BLaER1 treated with 17β-estradiol and CSF1 and Interleukin-3, amounts not matched to agents 10 nM and 100 nM (cell line): ENCODE results near the gene APBA2.

Experiments used
- H3K27ac ChIP-seq, 11 experiments: shearing (Covaris generic); formaldehyde crosslinking; 2 replicates each; pipeline ENCODE4 v1.8.1; 2022
- H3K27me3 ChIP-seq, 11 experiments: shearing (Covaris generic); formaldehyde crosslinking; 2 replicates each; pipeline ENCODE4 v1.8.1; 2022
- H3K36me3 ChIP-seq, 11 experiments: shearing (Covaris generic); formaldehyde crosslinking; 2 replicates each; pipeline ENCODE4 v1.8.1; 2022
- H3K4me1 ChIP-seq, 10 experiments: shearing (Covaris generic); formaldehyde crosslinking; 2 replicates each; pipeline ENCODE4 v1.8.1; 2022
- H3K4me2 ChIP-seq, 11 experiments: shearing (Covaris generic); formaldehyde crosslinking; 2 replicates each; pipeline ENCODE4 v1.8.1; 2022
- H3K4me3 ChIP-seq, 10 experiments: shearing (Covaris generic); formaldehyde crosslinking; 2 replicates each; pipeline ENCODE4 v1.8.1; 2022
- H3K9ac ChIP-seq, 11 experiments: shearing (Covaris generic); formaldehyde crosslinking; 2 replicates each; pipeline ENCODE4 v1.8.1; 2022
- H3K9me3 ChIP-seq, 11 experiments: shearing (Covaris generic); formaldehyde crosslinking; replicated peaks in 1 of 11; 2 replicates each; pipeline ENCODE4 v1.8.1; 2022
- H4K20me1 ChIP-seq, 11 experiments: shearing (Covaris generic); formaldehyde crosslinking; 2 replicates each; pipeline ENCODE4 v1.8.1; 2022
- Cebpa-rat ChIP-seq, 11 experiments: shearing (Covaris generic); IDR thresholded peaks; 2 replicates each; pipeline ENCODE4 v1.8.1; 2022

The APBA2 gene

DNA sequence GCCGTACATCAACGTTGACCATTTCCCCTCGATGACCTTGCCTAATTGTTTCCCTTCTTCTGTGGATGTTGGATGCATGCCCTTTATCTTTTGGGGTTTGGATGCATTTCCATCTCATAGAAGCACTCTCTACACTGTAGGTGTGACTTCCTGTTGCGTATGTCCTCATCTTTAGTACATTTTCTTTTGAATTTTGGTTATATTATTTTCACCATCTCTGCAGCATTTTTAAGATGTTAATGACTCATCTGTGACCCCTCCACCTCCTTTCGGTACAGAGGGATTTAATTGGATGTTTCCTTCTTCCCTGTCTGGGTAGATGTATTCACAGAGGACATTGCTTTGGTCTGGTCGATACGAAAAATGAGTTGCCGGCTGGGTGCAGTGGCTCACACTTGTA lies 172.1 kb downstream of the APBA2 start:
- H3K4me1 ChIP-seq: no peaks in the 10 kb centered on the region

DNA sequence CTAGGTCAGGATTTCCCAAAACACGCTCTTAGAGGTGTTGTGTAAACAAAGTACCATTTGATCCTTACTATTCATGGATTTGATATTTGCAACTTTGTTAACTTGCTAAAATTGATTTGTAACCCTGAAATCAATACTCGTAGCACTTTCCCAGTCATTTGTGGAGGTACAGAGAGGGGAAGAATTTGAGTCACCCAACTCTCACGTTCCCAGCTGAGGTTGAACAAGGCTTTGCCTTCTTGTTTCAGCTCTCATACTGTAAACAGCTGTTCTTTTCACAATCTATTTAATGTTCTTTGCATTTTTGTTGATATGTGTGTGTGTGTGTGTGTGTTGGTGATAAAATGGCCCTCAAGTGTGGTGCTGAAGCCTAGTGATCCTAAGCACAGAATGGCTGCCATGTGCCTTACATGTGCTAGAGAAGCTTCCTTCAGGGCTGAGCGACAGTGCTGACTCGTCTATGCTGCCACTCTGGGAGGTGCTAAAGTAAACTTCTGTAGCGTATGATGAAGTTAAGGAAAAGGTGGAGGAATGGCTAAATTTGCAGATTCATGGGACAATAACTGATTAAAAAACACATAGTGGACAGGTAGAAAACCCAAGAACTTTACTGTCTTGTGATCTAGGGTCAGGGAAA lies 173.2 kb downstream of the APBA2 start:
- H3K9ac ChIP-seq: no peak overlapping the region
- H3K9me3 ChIP-seq: peaks cover 0 to 13% (median 3%) of the 10 kb centered on the region in 11 experiments; a peak in 7 of 22 replicates
- no peaks in the 10 kb centered on the region for H3K27me3 ChIP-seq
- H4K20me1 ChIP-seq: peaks cover 0 to 14% (median 0%) of the 10 kb centered on the region in 11 experiments; a peak in 2 of 22 replicates
- TF ChIP-seq Cebpa-rat (IDR thresholded peaks at IDR 0.05): no peak
- no peak overlapping the region for H3K4me2 ChIP-seq
- peaks cover 0 to 7% (median 0%) of the 10 kb centered on the region in 11 experiments; a peak in 3 of 22 replicates for H3K36me3 ChIP-seq
- no peak overlapping the region for H3K27ac ChIP-seq
- H3K4me1 ChIP-seq: no peaks in the 10 kb centered on the region
- no peak overlapping the region for H3K4me3 ChIP-seq

More for the DNA sequence above, 172.1 kb downstream of the APBA2 start:
- peaks cover 0 to 19% (median 3%) of the 10 kb centered on the region in 11 experiments; a peak in 4 of 22 replicates for H3K36me3 ChIP-seq
- no peak overlapping the region for H3K4me3 ChIP-seq
- peaks cover 8 to 25% (median 12%) of the 10 kb centered on the region in 11 experiments; a peak in 16 of 22 replicates for H3K9me3 ChIP-seq
- H3K27ac ChIP-seq: no peak overlapping the region
- no peak overlapping the region for H3K9ac ChIP-seq
- H3K27me3 ChIP-seq: no peaks in the 10 kb centered on the region
- no peak overlapping the region for H3K4me2 ChIP-seq
- H4K20me1 ChIP-seq: peaks cover 0 to 14% (median 0%) of the 10 kb centered on the region in 11 experiments; a peak in 2 of 22 replicates
- TF ChIP-seq Cebpa-rat (IDR thresholded peaks at IDR 0.05): no peak

DNA sequence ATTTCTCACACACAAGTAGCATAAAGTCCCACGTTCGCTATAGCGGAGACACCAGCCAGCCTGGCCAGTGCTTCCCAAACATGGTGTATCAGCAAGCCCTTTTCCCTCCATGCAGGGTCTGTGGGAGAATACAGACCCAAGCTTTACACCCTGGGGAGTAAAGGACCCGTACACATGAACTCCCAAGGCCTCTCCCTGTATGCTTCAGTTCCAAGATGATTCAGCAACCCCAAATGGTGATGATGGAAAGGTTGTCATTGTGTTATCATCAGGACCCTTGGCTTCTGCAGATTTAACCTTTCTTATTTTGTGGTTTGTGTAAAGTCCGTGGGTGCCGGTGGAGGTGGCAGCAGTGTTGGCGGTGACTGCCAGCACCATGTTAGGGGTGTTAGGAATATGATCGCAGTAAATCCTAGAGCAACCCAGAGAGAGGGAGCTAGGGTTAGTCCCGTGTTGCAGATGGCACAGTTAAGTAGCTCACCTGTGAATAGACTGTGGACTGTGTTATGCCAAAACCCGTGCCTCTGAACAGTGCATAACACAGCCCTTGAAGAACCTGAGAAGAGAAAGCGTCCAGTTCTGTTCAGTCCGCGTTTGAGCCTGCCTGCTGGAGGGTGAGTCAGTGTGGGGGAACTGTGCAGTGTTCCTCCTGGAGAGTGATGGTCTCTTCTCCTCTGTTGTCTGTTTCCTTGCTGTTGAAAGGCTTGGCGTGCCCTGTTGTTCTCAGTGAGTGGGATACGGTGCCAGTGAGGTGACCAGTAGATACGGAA lies 174.3 kb downstream of the APBA2 start:
- Histone ChIP-seq H3K27ac (no peak overlapping the region), H3K36me3 (no peaks in the 10 kb centered on the region), H3K27me3 (no peaks in the 10 kb centered on the region), H4K20me1 (peaks cover 0 to 22% (median 0%) of the 10 kb centered on the region in 11 experiments; a peak in 2 of 22 replicates), H3K4me1 (no peaks in the 10 kb centered on the region), H3K9ac (no peak overlapping the region), H3K4me2 (no peak overlapping the region), H3K9me3 (peaks cover 0 to 11% (median 0%) of the 10 kb centered on the region in 11 experiments; a peak in 5 of 22 replicates), H3K4me3 (no peak overlapping the region)
- no peak for TF ChIP-seq Cebpa-rat (IDR thresholded peaks at IDR 0.05)

DNA sequence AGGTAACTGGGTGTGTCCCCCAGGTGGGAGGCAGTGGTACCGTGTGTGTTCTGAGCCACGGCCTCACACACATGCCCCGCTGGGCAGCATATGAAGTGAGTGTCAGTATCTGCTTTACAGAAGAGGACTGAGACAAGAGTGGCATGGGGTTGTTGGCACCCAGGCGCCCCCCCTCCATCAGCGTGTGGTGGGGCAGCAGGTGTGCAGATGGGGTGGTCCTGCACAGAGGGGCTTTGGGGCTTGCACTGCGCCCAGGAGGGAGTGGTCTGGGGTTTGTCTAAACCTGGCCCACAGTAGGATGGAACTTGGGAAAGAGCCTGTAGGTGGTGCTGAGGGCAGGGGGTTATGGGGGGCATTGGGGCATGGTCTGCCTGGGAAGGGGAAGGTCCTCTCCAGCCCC lies 176.0 kb downstream of the APBA2 start:
- H3K36me3 ChIP-seq: no peaks in the 10 kb centered on the region
- peaks cover 0 to 11% (median 0%) of the 10 kb centered on the region in 11 experiments; a peak in 5 of 22 replicates for H3K9me3 ChIP-seq
- H4K20me1 ChIP-seq: peaks cover 0 to 28% (median 0%) of the 10 kb centered on the region in 11 experiments; a peak in 2 of 22 replicates
- TF ChIP-seq Cebpa-rat (IDR thresholded peaks at IDR 0.05): no peak
- H3K4me1 ChIP-seq: no peaks in the 10 kb centered on the region
- no peak overlapping the region for H3K4me2 ChIP-seq
- no peaks in the 10 kb centered on the region for H3K27me3 ChIP-seq
- H3K4me3 ChIP-seq: no peak overlapping the region
- H3K27ac ChIP-seq: no peak overlapping the region
- no peak overlapping the region for H3K9ac ChIP-seq

DNA sequence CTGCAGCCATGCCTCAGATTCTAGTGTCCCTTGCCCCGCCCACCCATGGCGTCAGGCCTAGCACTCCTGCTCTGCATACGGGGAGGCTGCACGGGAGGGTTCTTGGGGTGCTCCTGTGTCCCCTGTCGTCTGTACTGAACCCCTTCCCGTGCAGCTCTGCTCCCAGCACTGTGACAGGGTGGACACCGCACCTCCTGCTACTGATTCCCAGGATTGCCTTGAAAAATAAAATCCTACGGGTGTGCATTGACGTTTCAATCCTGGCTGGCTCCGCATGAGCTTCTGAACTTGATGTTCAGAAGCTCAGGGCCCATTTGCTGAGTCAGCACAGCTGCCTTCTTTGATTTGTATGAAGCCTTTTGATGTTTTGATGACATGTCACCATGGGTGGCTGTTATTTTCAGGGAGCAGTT lies 176.4 kb downstream of the APBA2 start:
- Histone ChIP-seq H3K4me1 (no peaks in the 10 kb centered on the region), H3K27me3 (no peaks in the 10 kb centered on the region), H4K20me1 (peaks cover 0 to 28% (median 0%) of the 10 kb centered on the region in 11 experiments; a peak in 2 of 22 replicates), H3K36me3 (no peaks in the 10 kb centered on the region), H3K27ac (no peak overlapping the region), H3K4me2 (no peak overlapping the region), H3K9ac (no peak overlapping the region), H3K9me3 (peaks cover 0 to 11% (median 0%) of the 10 kb centered on the region in 11 experiments; a peak in 5 of 22 replicates), H3K4me3 (no peak overlapping the region)
- TF ChIP-seq Cebpa-rat (IDR thresholded peaks at IDR 0.05): no peak

DNA sequence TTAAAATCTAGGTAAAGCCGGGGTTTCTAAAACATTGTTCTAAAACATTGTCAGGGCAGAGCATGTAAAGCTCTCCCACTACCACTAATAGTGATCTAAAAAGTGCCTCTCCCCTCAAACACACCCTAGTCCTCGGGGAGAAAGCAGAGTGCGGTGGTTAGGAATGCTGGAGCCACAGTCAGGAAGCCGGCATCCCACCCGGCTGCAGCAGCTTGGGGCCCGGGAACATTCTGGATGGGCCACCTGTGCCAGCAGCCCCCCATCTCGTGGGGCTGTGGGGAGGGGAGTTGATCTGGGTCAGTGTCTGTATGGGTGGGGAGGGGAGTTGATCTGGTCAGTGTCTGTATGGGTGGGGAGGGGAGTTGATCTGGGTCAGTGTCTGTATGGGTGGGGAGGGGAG lies 176.9 kb downstream of the APBA2 start:
- TF ChIP-seq Cebpa-rat (IDR thresholded peaks at IDR 0.05): no peak

DNA sequence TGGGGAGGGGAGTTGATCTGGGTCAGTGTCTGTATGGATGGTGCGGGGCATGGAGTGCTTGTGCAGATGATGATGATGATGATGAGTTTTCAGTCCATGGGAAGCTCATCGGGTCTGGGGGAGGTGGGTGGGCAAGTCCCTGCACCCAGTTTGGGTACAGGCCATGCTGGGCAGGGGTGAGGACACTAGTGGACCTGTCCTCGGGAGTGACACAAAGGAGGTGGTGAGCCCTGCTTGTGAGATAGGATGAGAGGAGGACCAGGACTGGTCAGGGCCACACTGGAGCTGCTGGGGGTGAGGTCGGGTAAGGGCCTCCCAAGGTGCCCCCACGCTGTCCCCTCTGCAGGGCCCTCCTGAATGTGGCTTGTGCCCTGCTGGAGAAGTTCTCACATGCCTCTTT lies 177.9 kb downstream of the APBA2 start:
- Histone ChIP-seq H3K9me3 (peaks cover 0 to 16% (median 4%) of the 10 kb centered on the region in 11 experiments; a peak in 11 of 22 replicates), H3K4me1 (no peaks in the 10 kb centered on the region), H3K4me2 (no peak overlapping the region), H3K27me3 (no peaks in the 10 kb centered on the region), H4K20me1 (peaks cover 0 to 28% (median 0%) of the 10 kb centered on the region in 11 experiments; a peak in 2 of 22 replicates), H3K9ac (no peak overlapping the region), H3K4me3 (no peak overlapping the region), H3K27ac (no peak overlapping the region), H3K36me3 (no peaks in the 10 kb centered on the region)
- no peak for TF ChIP-seq Cebpa-rat (IDR thresholded peaks at IDR 0.05)

More for the DNA sequence above, 176.9 kb downstream of the APBA2 start:
- no peaks in the 10 kb centered on the region for H3K4me1 ChIP-seq
- H3K27ac ChIP-seq: no peak overlapping the region
- H3K4me3 ChIP-seq: no peak overlapping the region
- no peaks in the 10 kb centered on the region for H3K36me3 ChIP-seq
- H3K9me3 ChIP-seq: peaks cover 0 to 11% (median 0%) of the 10 kb centered on the region in 11 experiments; a peak in 5 of 22 replicates
- H3K4me2 ChIP-seq: no peak overlapping the region
- H3K9ac ChIP-seq: no peak overlapping the region
- H4K20me1 ChIP-seq: peaks cover 0 to 28% (median 0%) of the 10 kb centered on the region in 11 experiments; a peak in 2 of 22 replicates
- no peaks in the 10 kb centered on the region for H3K27me3 ChIP-seq

DNA sequence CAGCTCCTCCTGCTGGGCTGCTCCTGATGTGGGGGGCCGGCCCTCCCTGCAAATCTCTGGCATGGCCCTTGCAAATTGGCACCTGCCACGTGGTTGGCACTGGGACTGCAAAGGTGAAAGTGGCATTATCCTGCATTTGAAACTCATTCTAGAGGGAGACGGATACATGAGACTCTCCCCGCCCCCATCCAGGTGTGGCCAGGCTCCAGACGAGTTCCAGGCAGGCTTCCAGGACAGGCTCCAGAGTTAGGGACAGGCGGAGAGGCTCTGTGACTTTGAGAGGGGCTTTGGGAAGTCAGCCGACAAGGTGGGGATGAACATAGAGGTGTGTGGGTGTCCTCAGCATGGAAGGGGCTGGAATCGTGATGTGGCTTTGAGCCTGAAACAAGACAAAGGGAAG lies 178.5 kb downstream of the APBA2 start:
- H3K9me3 ChIP-seq: peaks cover 2 to 18% (median 4%) of the 10 kb centered on the region in 11 experiments; a peak in 17 of 22 replicates
- no peak overlapping the region for H3K27ac ChIP-seq
- no peaks in the 10 kb centered on the region for H3K27me3 ChIP-seq
- H3K36me3 ChIP-seq: peaks cover 0 to 3% (median 0%) of the 10 kb centered on the region in 11 experiments; a peak in 1 of 22 replicates
- H3K4me1 ChIP-seq: no peaks in the 10 kb centered on the region; a peak in 1 of 20 replicates
- no peak overlapping the region for H3K9ac ChIP-seq
- H3K4me3 ChIP-seq: no peak overlapping the region
- no peak overlapping the region for H3K4me2 ChIP-seq
- H4K20me1 ChIP-seq: peaks cover 0 to 28% (median 0%) of the 10 kb centered on the region in 11 experiments; a peak in 2 of 22 replicates
- no peak for TF ChIP-seq Cebpa-rat (IDR thresholded peaks at IDR 0.05)

DNA sequence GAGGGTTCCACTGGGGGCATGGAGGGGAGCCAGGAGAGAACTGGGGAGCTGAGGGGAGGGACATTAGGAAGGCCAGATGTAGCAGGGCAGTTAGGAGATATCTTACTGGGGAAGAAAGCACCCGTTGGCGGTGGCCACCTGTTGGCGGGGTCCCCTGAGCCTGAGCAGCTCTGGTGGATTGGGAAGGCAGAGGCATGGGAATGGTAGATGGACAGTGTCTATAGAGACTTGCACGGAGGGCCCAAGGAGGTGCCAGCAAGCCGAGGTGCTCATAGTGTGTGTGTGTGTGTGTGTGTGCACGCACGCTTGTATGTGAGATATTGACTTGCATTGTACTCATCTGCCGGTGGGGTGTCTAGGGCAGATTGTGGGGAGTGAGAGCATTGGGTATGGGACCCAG lies 179.0 kb downstream of the APBA2 start:
- peaks cover 4 to 19% (median 8%) of the 10 kb centered on the region in 11 experiments; a peak in 17 of 22 replicates for H3K9me3 ChIP-seq
- no peak overlapping the region for H3K9ac ChIP-seq
- H3K4me1 ChIP-seq: peaks cover 0 to 4% (median 2%) of the 10 kb centered on the region in 10 experiments; a peak in 10 of 20 replicates
- H4K20me1 ChIP-seq: peaks cover 0 to 28% (median 0%) of the 10 kb centered on the region in 11 experiments; a peak in 2 of 22 replicates
- peaks cover 0 to 7% (median 0%) of the 10 kb centered on the region in 11 experiments; a peak in 2 of 22 replicates for H3K36me3 ChIP-seq
- no peak overlapping the region for H3K4me2 ChIP-seq
- no peak overlapping the region for H3K27ac ChIP-seq
- no peak for TF ChIP-seq Cebpa-rat (IDR thresholded peaks at IDR 0.05)
- H3K4me3 ChIP-seq: no peak overlapping the region
- H3K27me3 ChIP-seq: no peaks in the 10 kb centered on the region
